NT2/D1 (cell line): ENCODE results near the gene GID8.

Experiments
- DNase-seq: peaks from one replicate; pipeline ENCODE4 v3.0.0-alpha.2; 2011; ENCODE audit warnings: low read depth, low spot score
- H3K27me3 ChIP-seq: 2 replicates; pipeline ENCODE4 v1.6.0; 2011; ENCODE audit warnings: mild to moderate bottlenecking; ENCODE audit not compliant: insufficient read length, insufficient read depth
- H3K36me3 ChIP-seq: 2 replicates; pipeline ENCODE4 v1.6.1; 2011; ENCODE audit warnings: mild to moderate bottlenecking, low read length, mixed read lengths; ENCODE audit not compliant: insufficient read depth, insufficient read length
- H3K4me1 ChIP-seq: 2 replicates; pipeline ENCODE4 v1.5.1; 2011; ENCODE audit not compliant: insufficient read depth, insufficient read length
- H3K4me3 ChIP-seq: 2 replicates; pipeline ENCODE4 v1.5.1; 2011; ENCODE audit warnings: low read depth; ENCODE audit not compliant: insufficient read length
- H3K9ac ChIP-seq: 2 replicates; pipeline ENCODE4 v1.6.0; 2011; ENCODE audit warnings: low read depth; ENCODE audit not compliant: insufficient read length
- H3K9me3 ChIP-seq: 2 replicates; pipeline ENCODE4 v1.5.1; 2011; ENCODE audit warnings: mild to moderate bottlenecking, low read length; ENCODE audit not compliant: insufficient read depth
- SUZ12 ChIP-seq: IDR thresholded peaks from 2 replicates; pipeline ENCODE4 v1.6.1; 2011; ENCODE audit not compliant: insufficient read length, insufficient read depth; ENCODE audit errors: extremely low read depth
- YY1 ChIP-seq: IDR thresholded peaks from 2 replicates; pipeline ENCODE4 v1.6.1; 2011; ENCODE audit not compliant: insufficient read length, insufficient read depth
- ZNF274 ChIP-seq: IDR thresholded peaks from 2 replicates; pipeline ENCODE4 v1.6.1; 2011; ENCODE audit warnings: mild to moderate bottlenecking, low read depth, low read length

The GID8 gene

DNA sequence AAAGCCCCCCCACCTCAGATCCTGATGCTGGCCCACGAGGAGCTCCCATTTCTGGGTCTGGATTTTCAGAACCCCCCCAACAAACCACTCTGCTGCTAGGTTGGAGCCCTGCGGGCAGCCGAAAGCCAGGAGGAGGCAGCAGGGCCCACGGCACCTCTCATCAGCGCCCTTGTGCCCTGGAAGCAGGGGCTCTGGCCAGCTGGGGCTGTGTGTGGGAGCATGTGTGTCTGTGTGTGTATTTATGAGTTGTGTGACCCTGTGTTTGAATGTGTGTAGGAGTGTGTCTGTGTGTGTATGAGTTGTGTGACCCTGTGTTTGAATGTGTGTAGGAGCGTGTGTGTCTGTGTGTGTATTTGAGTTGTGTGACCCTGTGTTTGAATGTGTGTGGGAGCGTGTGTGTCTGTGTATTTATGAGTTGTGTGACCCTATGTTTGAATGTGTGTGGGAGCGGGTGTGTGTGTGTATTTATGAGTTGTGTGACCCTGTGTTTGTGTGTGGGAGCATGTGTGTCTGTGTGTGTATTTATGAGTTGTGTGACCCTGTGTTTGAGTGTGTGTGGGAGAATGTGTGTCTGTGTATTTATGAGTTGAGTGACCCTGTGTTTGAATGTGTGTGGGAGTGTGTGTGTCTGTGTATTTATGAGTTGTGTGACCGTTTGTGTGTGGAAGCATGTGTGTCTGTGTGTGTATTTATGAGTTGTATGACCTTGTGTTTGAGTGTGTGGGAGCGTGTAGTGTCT is 33.4 kb downstream of the GID8 start:
- TF ChIP-seq YY1 (no peak), SUZ12 (no peak), ZNF274 (no peak)

DNA sequence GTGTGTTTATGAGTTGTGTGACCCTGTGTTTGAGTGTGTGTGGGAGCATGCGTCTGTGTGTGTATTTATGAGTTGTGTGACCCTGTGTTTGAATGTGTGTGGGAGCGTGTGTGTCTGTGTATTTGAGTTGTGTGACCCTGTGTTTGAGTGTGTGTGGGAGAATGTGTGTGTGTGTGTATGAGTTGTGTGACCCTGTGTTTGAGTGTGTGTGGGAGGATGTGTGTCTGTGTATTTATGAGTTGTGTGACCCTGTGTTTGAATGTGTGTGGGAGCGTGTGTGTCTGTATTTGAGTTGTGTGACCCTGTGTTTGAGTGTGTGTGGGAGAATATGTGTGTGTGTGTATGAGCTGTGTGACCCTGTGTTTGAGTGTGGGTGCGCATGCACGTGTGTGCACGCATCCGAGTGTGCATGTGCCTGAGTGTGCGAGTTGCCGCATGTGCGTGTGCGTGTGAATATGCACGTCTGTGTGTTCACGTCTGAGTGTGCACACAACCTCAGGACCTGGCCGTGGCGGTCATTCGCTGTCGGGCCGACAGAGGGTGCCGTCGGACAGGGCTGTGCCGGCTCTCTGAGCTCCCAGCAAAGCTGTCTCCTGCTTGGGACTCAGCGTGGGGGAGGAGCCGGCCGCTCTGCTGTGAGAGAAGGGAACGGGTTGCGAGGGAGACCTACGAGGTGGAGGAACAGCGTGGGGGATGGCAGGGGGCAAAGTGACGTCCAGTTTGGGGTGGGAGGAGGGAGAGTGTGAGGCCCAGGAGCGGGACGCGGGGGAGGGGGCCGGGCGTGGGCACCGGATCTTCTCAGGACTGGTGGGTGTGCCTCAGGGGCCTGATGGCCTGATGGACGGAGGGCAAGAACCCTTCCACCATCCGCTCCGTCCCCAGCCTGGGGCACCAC is 34.2 kb downstream of the GID8 start:
- H3K36me3 ChIP-seq, result no peaks in the 10 kb centered on the region
- peak; percentile 83 for DNase-seq
- peaks cover 28% of the 10 kb centered on the region for H3K4me1 ChIP-seq
- H3K27me3 ChIP-seq, result peaks cover 39% of the 10 kb centered on the region
- H3K4me3 ChIP-seq, result peak overlapping the region; percentile 41
- no peak for TF ChIP-seq ZNF274
- TF ChIP-seq YY1, result no peak
- no peak for TF ChIP-seq SUZ12
- H3K9ac ChIP-seq, result peak overlapping the region; percentile 65
- H3K9me3 ChIP-seq, result no peaks in the 10 kb centered on the region

More for the DNA sequence above, 33.4 kb downstream of the GID8 start:
- no peak for DNase-seq
- Histone ChIP-seq H3K9ac (no peak overlapping the region), H3K4me1 (peaks cover 24% of the 10 kb centered on the region), H3K36me3 (no peaks in the 10 kb centered on the region), H3K4me3 (no peak overlapping the region), H3K27me3 (peaks cover 34% of the 10 kb centered on the region), H3K9me3 (no peaks in the 10 kb centered on the region)

DNA sequence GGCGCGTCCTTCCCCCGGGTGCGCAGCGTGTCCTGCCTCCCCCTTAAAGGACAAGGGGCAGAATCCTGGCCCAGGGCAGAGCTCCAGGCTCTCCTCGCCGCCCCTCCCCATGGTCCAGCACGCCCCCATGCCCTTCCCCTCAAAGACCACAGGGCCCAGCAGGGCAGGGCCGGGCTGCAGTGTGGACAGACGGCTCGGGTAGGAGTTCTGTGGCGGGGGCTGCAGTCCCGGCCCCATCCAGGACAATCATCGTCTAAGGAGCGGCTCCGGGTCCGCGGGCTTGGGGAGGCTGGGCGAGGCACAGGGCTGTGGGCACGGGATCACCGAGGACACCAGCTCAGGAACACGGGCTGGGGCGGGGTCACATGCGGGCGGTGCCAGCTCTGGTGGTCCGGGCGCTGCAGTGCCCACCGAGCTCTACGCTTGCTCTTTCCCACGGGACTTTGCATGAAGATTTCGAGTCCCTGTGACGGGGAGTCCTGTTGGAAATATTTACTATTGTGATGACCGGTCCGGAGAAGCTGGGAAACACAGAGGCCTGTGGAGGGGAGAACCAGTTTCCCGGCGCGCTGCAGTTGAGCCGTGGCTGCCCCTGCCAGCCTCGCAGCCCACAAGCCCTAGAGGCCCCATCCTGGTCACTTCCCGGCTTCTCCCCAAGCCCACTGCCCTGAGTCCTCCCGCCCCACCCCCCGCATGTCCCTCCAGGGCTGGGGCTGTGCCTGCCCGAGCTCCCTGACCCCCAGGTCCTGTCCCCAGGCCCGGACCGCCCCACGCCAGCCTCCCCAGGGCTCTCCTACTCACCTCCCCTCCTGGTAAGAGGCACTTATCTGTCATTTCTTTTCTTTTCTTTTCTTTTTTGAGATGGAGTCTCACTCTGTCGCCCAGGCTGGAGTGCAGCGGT is 35.1 kb downstream of the GID8 start:
- H3K9me3 ChIP-seq, result no peaks in the 10 kb centered on the region
- H3K4me3 ChIP-seq, result peak overlapping the region; percentile 41
- peak overlapping the region; percentile 65 for H3K9ac ChIP-seq
- peaks cover 39% of the 10 kb centered on the region for H3K27me3 ChIP-seq
- no peak for DNase-seq
- no peaks in the 10 kb centered on the region for H3K36me3 ChIP-seq
- H3K4me1 ChIP-seq, result peaks cover 28% of the 10 kb centered on the region
- TF ChIP-seq ZNF274 (no peak), SUZ12 (no peak), YY1 (no peak)

GRCh38 chr20:62975251-62975760 is 37.4 kb downstream of the GID8 start:
- H3K27me3 ChIP-seq, result peaks cover 42% of the 10 kb centered on the region

GRCh38 chr20:62975812-62976508 is 38.0 kb downstream of the GID8 start:
- Histone ChIP-seq H3K9ac (peak overlapping the region; percentile 9), H3K4me1 (peaks cover 33% of the 10 kb centered on the region), H3K4me3 (no peak overlapping the region), H3K36me3 (no peaks in the 10 kb centered on the region), H3K9me3 (no peaks in the 10 kb centered on the region), H3K27me3 (peaks cover 45% of the 10 kb centered on the region)
- DNase-seq, result no peak
- no peak for TF ChIP-seq YY1
- no peak for TF ChIP-seq ZNF274

More at GRCh38 chr20:62975251-62975760, 37.4 kb downstream of the GID8 start:
- H3K36me3 ChIP-seq, result no peaks in the 10 kb centered on the region
- H3K9ac ChIP-seq, result peak overlapping the region; percentile 9
- no peak for TF ChIP-seq SUZ12
- no peak for TF ChIP-seq YY1
- H3K4me1 ChIP-seq, result peaks cover 37% of the 10 kb centered on the region
- H3K9me3 ChIP-seq, result no peaks in the 10 kb centered on the region
- DNase-seq, result no peak
- H3K4me3 ChIP-seq, result no peak overlapping the region

- Histone ChIP-seq H3K9ac (no peak overlapping the region), H3K9me3 (no peaks in the 10 kb centered on the region), H3K4me1 (peaks cover 33% of the 10 kb centered on the region), H3K36me3 (no peaks in the 10 kb centered on the region), H3K27me3 (peaks cover 45% of the 10 kb centered on the region), H3K4me3 (no peak overlapping the region)
- no peak for DNase-seq
- TF ChIP-seq YY1 (no peak), SUZ12 (no peak), ZNF274 (no peak)
Measured at GRCh38 chr20:62976886-62977285, 38.9 kb downstream of the GID8 start.
